Activated CD8-positive, alpha-beta memory T cell treated with anti-CD3 and anti-CD28 coated beads, Interleukin-2, amount 50 U/mL, for 1 hour (primary cell): ENCODE data around the gene KMT5B.

Experiments
- DNase-seq: peaks from one replicate; pipeline ENCODE4 v3.0.0-alpha.2; 2020; ENCODE audit errors: extremely low read depth

The KMT5B gene

DNA sequence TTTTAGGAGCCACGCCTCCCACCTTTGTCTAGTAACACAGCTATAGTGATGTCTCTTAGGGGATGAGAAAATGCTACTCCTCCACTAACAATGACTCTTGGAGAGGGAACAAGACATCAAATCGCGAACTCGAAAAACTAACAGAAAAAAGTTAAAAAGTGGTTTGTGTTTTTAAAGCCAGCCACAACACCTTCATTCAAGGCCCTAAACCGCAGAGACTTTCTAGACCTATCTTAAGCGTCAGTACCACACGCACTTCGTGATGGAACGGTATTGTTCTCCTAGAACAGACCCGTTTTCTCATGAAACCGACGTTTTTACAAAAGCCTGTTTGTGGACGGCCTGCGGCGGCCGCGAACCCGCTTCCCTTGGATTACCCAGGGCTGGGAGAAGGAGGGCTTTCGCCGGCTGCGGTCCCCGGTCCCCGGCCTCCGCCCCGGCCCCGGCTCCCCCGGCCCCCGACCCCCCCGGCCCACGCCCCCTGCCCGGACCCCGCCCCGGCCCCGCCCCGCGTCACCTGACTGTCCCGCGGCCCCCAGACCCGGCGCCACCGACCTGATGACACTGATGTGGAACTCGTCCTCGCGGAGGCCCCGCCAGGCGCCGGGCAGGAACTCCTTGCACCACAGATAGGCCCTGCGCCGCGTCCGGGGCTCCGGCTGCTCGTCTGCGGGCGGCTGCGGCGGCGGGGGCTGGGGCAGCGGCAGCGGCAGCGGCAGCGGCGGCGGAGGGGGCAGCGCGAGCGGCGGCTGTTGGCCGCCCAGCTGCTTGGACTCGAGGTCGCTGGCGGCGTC is 92.6 kb downstream of the KMT5B start:
- DNase-seq: peak; percentile 36

DNA sequence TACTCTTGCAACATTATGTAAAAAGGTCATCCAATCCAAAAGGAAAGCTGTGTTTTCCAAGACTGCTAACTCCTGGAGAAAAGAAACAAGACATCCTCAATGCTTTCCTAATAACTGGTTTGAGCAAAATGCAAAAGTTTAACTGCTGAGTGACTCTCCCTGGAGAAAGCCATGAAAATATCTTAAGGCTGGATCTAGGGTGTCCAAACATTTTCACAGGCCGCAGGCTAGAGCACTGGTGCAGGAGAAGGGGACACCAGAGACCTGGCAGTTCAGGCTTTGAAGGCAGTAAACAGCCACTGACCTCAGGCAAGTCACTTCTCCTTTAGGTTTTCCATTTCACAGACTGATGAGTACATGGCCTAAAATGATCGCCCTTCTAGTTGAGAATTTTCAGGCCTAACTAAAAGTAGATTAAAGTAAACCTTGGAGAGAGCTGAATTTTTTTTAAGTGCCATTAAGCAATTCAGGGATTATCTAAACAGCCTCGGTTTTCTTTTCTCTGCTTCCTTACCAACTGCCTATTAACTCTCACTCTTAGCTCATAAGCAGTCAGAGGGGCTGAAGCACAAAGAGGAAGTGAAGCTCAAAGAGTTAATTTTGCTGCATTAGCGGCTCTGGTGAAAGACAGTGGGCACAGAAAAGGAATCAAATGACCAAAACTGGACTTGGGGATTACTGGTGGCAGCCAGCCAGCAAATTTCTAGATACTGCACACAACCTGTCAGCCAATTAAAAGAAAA is 94.2 kb downstream of the KMT5B start:
- no peak for DNase-seq

DNA sequence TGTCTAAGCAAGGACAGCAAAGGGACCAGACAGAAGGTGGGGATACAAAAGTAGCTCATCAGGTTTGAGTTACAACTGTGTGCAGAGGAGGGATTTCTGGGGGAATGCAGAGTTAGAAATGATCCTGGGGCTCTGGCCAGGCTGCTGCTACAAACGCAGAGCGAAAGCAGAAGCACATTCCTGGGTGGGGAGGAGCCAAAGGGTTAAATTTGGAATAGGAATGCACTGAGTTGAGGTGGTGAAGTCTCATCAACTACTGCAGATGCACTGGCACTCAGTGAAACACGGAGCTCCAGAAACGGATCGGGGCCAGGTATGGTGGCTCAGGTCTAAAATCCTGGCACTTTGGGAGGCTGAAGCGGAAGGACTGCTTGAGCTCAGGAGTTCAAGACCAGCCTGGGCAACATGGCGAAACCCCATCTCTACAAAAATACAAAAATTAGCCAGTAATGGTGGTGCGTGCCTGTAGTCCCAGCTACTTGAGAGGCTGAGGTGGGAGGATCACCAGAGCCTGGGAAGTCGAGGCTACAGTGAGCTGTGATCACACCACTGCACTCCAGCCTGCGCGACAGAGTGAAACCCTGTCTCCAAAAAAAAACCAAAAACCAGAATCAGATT is 95.1 kb downstream of the KMT5B start:
- no peak for DNase-seq

DNA sequence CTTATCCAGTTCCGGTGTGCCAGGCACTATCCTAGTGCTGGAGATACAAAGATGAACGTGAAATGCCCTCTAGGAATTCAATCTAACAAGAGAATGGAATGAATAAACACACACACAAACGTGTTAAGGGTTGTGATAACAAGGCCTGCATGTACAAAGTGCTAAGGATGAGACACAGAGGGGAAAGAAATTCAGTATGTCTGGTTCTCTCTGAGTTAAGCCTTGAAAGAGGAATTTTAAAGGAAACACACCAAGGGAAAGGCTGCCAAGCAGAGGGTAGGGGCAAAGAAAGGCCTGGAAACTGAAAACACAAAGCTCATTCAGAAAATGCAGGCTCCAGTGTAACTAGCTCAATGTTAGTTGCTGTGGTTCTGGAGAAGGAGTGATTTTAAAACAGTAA is 96.1 kb downstream of the KMT5B start:
- DNase-seq: no peak

DNA sequence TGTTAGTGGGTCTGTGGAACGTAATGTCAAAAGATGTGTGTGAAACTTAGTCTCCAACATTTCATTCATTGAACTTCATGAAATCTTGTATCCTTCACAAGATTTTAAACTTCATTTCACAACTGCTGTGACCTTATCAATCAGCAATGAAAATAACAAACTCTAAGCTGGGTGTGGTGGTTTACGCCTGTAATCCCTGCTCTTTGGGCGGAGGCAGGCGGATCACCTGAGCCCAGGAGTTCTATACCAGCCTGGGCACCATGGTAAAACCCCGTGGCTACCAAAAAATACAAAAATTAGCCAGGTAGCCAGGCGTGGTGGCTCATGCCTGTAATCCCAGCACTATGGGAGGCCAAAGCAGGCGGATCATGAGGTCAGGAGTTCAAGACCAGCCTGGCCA is 97.0 kb downstream of the KMT5B start:
- DNase-seq: no peak

DNA sequence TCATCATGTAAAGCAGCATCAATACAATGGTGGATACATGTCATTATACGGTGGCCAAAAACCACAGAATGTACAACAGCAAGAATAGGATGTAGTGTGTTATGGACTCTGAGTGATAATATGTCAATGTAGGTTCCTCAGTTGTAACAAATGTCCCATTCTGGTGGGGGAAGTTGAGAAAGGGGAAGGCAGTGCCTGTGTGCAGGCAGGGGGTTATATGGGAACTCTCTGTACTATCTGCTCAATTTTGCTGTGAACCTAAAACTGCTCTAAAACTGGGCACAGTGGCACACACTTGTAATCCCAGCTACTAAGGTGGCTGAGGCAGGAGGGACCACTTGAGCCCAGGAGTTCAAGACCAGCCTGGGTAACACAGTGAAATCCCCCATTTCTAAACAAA is 97.8 kb downstream of the KMT5B start:
- no peak for DNase-seq

DNA sequence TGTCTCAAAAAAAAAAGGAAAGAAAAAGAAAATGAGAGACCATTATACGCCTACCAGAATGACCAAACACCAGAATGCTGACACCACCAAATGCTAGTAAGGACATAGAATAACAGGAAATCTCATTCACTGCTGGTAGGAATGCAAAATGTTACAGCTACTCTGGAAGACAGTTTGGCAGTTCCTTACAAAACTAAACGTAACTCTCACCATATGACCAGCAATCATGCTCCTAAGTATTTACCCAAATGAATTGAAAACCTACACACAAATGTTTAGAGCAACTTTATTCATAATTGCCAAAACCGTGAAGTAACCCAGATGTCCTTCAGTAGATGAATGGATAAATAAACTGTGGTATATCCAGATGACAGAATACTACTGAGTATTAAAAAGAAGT is 99.1 kb downstream of the KMT5B start:
- no peak for DNase-seq

DNA sequence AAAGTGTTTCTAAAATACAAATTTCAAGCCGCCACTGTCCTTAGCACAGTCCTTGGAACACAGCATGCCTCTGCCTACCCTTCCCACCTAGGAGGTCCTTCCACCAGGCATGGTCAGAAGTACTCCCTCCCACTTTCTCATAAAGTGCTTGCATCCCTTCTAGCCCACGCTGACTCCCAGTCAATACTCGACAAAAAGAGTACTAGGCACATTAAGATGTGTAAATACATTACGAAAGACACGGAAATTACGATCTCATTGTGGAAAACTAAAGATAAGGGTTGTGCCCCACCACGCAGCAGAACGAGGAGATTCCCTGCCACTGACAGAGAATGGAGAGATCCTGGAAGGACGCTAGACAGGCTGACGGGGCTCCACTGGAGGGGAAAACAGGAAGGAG is 105.4 kb downstream of the KMT5B start:
- DNase-seq: no peak

DNA sequence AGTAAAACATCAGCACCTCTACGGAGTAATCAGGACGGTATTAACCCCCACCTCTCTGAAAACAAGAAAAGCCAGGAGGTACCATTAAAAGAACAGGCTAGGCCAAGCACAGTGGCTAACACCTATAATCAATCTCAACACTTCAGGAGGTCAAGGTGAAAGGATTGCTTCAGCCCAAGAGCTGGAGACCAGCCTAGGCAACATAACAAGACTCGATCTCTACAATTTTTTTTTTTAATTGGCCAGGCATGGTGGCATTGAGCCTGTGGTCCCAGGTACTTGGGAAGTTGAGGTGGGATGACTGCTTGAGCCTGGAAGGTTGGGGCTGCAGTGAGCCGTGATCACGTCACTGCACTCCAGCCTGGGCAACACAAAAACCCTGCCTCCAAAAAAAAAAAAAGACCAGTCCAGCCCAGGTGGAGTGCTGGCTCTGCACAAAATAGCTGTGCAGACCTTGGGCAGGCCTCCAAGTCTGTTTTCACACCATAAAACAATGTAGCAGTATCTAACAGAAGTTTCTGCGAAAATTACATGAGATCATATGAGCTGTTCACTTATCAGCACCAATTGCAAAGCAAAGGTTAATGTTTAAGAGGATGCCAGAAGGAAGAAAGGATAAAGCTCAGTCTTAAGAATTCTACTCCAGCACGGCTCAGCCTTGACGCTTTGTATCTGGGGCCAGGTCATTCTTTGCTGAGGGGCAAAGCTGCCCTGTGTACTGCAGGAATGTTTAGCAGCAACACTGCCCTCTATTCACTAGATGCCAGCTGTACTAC is 106.7 kb downstream of the KMT5B start:
- no peak for DNase-seq
